ENCODE measurements around the gene SLC41A2. TPM values are rescaled to one million over a fixed set of nuclear protein-coding genes. Genes with fewer than 3 reads are reported as not detected.

The SLC41A2 gene
- total and polyA plus RNA-seq, 10 of the 15 experiments (the other 5 are each of a cell fraction or from before 2014, with no cell fraction given) = 3.5 to 19.0 (median 11.3) TPM

GRCh38 chr12:105001476-105001875, 43.4 kb upstream of the SLC41A2 start:
- H2AFZ ChIP-seq (ENCODE audit: control insufficient read depth, low read depth, low read length) = no peak overlapping the region
- BruUV-seq (replicated peaks) = no TSS peak
- TF ChIP-seq USF1 (IDR thresholded peaks at IDR 0.05; ENCODE audit: borderline replicate concordance, extremely low read length, insufficient read depth, low read depth, low read length) = no peak
- TF ChIP-seq NFXL1 (IDR thresholded peaks at IDR 0.05; ENCODE audit: borderline replicate concordance) = no peak
- TF ChIP-seq, protein P1, sequence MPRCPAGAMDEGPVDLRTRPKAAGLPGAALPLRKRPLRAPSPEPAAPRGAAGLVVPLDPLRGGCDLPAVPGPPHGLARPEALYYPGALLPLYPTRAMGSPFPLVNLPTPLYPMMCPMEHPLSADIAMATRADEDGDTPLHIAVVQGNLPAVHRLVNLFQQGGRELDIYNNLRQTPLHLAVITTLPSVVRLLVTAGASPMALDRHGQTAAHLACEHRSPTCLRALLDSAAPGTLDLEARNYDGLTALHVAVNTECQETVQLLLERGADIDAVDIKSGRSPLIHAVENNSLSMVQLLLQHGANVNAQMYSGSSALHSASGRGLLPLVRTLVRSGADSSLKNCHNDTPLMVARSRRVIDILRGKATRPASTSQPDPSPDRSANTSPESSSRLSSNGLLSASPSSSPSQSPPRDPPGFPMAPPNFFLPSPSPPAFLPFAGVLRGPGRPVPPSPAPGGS (IDR thresholded peaks at IDR 0.05; ENCODE audit: borderline replicate concordance, insufficient read depth, low read depth, low read length, poor library complexity, severe bottlenecking) = no peak
- no peak for TF ChIP-seq SIX5 (IDR thresholded peaks at IDR 0.05; ENCODE audit: low read depth, low read length, severe bottlenecking)
- no peak for TF ChIP-seq SREBF2 (IDR thresholded peaks at IDR 0.05; ENCODE audit: low read length)
- TF ChIP-seq MXI1 (IDR thresholded peaks at IDR 0.05; ENCODE audit: low read depth, low read length) = no peak
- no peak for TF ChIP-seq HDAC2 (IDR thresholded peaks at IDR 0.05)
- no peak for TF ChIP-seq TCF3 (IDR thresholded peaks at IDR 0.05; ENCODE audit: borderline replicate concordance, insufficient read depth, low read depth, low read length)
- H3K9ac ChIP-seq (ENCODE audit: control insufficient read depth, insufficient read depth, low read length) = no peak overlapping the region
- no peaks in the 10 kb centered on the region for H3K27me3 ChIP-seq (replicated peaks in 1 of 2; ENCODE audit: control insufficient read depth in 2 of 2, insufficient read depth in 2 of 2, low read length in 1 of 2)
- SMC1A ChIA-PET (ENCODE audit: uncharacterized antibody, unreplicated experiment) = interaction anchor here (0.9 to 2.7 kb wide), 4 partner anchors 12 to 42 kb away, joined by 4 to 7 read pairs (median 5); no protein-coding TSS in a partner anchor
- H3K27ac ChIP-seq (ENCODE audit: control insufficient read depth, insufficient read depth) = no peak overlapping the region
- no peaks in the 10 kb centered on the region for H4K20me1 ChIP-seq (ENCODE audit: control insufficient read depth, insufficient read depth)
- no peaks in the 10 kb centered on the region for H3K79me2 ChIP-seq (ENCODE audit: control insufficient read depth, insufficient read depth, low read length)
- RAD21 ChIA-PET (ENCODE audit: unreplicated experiment) = no interaction called here
- no peak overlapping the region for H3K4me2 ChIP-seq (ENCODE audit: control insufficient read depth, insufficient read depth)
- no peak overlapping the region for H3K4me3 ChIP-seq
- ATAC-seq (no peak), DNase-seq (ENCODE audit: low read depth, low spot score) (no peak), FAIRE-seq (no peak)
- H3K4me1 ChIP-seq (ENCODE audit: control insufficient read depth, insufficient read depth, low read length) = no peaks in the 10 kb centered on the region
- CTCF ChIA-PET = interaction anchor here (0.6 kb wide), 1 partner anchor 28 kb away, joined by 3 read pairs; no protein-coding TSS in a partner anchor
- H3K36me3 ChIP-seq (ENCODE audit: control insufficient read depth in 2 of 2, insufficient read depth in 2 of 2, low read length in 1 of 2) = peaks cover 13 to 45% of the 10 kb centered on the region in 2 experiments
- H3K9me3 ChIP-seq (replicated peaks; ENCODE audit: control insufficient read depth, insufficient read depth, low read length) = peaks cover 4% of the 10 kb centered on the region; the same call in 2 of the 3 replicates
- in situ Hi-C loops (cut with MboI) = no loop called here
- POLR2A ChIA-PET = no interaction called here
- intact Hi-C loops (cut with micrococcal nuclease; ENCODE audit: unreplicated experiment) = no loop called here

All from GM12878 (cell line).